ENCODE data around the gene FSTL1. TPM values are rescaled to one million over a fixed set of nuclear protein-coding genes. Genes with fewer than 3 reads are reported as not detected.
A peak's percentile ranks its signal among the peaks of the same experiment; 100 is the strongest.

Gene FSTL1
- total RNA-seq, 3 donors from 2014 or later (not counting 1 experiment from before 2014, with no cell fraction given): 1.1 to 1.9 (median 1.4) TPM

DNA sequence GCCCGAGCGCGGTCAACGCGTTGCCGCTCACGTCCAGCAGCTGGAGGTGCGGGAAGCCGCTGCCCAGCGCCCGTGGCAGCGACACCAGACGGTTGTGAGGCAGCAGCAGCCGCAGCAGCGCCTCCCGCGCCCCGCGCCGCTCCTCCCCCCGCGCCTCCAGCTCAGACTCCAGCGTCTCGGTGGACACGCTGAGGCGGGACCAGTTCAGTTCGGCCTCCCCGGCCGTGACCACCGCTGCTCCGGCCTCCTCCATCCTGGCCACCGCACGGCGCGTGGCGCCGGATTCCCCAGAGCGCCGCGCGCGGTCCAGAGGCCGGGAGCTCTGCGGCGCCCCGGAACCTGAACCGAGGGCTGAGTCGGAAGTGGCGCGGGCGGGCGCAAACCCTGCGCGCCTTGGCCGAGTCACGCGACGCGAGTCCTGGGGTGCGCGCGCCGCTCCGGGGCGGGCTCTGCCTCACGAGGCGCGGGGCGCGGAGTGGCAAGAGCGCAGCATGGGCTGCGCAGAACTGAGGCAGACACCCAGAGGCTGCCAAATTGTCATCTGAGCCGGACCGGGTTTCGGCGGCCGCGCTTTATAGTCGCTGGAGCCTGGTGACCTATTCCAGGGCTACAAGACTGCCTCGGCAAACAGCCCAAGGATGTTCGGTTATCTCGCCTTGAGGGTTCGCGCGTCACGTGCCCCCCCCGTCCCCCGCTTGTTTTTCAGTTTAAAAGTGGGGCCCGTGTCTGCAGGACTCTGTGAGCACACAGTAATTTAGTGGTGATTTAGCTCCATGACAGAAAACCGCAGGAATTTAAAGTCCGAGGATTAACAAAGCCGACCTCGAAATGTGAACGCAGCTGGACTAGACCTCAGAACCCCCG, 101.6 kb downstream of the FSTL1 start, which contains the start of gene LRRC58:
LRRC58 (minus strand) TSS at position 364 of the 864 bp plus-strand sequence; CDS start at position 253, 111 bp downstream.
- peaks cover 6 to 21% of the 10 kb centered on the region in 2 donors for H3K27me3 Mint-ChIP-seq (ENCODE audit: low read depth in 2 of 2)
- H3K36me3 ChIP-seq (ENCODE audit: control insufficient read depth, insufficient read depth, low read length): no peaks in the 10 kb centered on the region
- peak; percentile 90 to 95 for DNase-seq
- TF ChIP-seq, protein P1, sequence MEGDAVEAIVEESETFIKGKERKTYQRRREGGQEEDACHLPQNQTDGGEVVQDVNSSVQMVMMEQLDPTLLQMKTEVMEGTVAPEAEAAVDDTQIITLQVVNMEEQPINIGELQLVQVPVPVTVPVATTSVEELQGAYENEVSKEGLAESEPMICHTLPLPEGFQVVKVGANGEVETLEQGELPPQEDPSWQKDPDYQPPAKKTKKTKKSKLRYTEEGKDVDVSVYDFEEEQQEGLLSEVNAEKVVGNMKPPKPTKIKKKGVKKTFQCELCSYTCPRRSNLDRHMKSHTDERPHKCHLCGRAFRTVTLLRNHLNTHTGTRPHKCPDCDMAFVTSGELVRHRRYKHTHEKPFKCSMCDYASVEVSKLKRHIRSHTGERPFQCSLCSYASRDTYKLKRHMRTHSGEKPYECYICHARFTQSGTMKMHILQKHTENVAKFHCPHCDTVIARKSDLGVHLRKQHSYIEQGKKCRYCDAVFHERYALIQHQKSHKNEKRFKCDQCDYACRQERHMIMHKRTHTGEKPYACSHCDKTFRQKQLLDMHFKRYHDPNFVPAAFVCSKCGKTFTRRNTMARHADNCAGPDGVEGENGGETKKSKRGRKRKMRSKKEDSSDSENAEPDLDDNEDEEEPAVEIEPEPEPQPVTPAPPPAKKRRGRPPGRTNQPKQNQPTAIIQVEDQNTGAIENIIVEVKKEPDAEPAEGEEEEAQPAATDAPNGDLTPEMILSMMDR (IDR thresholded peaks at IDR 0.05): no peak
- H3K4me1 Mint-ChIP-seq: peaks cover 42 to 45% of the 10 kb centered on the region in 2 donors
- peak within 1 kb of the TSS; percentile 97 for H3K4me3 ChIP-seq (ENCODE audit: low read length)
- peak within 1 kb of the TSS; percentile 91 for H3K4me3 Mint-ChIP-seq
- no peaks in the 10 kb centered on the region for H3K36me3 Mint-ChIP-seq
- peak; percentile 93 to 97 (median 94) for ATAC-seq
- under 1% methylated on average over 95 of the region's 95 CpGs for WGBS (ENCODE audit: insufficient coverage)
- intact Hi-C loops (cut with micrococcal nuclease): loop anchor here (5.0 to 10.0 kb wide), 2 partner anchors 208 to 254 kb away; partner anchors contain the start of gene GSK3B
- H3K27ac Mint-ChIP-seq: peak within 1 kb of the TSS; percentile 80 to 87
- H3K27me3 ChIP-seq (ENCODE audit: control insufficient read depth, insufficient read depth, low read length): no peaks in the 10 kb centered on the region
- H3K4me1 ChIP-seq (ENCODE audit: control insufficient read depth, insufficient read depth, low read length): peaks cover 13% of the 10 kb centered on the region
- H3K9me3 Mint-ChIP-seq: no peaks in the 10 kb centered on the region
- H3K27ac ChIP-seq (ENCODE audit: low read length): peak within 1 kb of the TSS; percentile 75
- no peaks in the 10 kb centered on the region for H3K9me3 ChIP-seq (ENCODE audit: control insufficient read depth, insufficient read depth, low read length)

DNA sequence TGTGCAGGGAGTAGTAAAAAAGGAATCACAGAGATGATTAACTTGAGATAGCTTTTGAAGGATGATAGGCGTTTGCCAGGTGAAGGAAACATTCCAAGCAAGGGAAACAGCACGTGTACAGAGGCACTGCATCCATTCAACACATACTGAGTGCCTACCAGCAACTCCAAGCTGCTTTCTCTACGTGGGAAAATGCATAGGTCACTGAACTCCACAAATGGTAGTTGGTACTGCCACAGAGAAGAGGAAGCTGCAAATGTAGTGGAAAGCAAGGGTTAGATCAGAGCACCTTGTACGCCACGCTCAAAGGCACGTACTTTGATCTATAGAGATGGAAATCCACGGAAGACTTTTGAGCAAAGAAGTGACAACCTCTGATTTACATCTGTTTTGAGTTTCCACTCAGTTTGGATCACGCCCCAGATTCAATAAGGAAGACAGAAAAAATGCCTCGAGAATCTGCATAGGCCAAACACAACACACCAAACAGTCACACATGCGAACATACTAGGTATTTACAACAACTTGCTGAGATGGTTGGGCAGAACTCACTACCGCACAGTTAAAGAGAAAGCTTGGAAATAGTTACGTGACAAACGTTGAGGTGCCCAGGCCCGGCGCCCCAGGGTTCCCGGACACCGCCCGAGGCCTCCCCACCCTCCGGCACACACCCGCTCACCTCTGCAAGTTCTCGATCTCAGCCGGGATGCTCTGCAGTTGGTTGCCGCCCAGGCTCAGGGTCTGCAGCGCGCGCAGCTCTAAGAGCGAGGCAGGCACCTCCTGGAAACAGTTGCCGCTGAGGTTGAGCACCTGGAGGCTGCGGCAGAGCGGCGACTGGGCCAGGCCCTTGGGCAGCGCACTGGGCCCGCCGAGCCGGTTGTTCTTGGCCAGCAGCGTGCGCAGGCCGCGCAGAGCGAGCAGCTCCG, 102.5 kb downstream of the FSTL1 start:
- Histone ChIP-seq H3K36me3 (ENCODE audit: control insufficient read depth, insufficient read depth, low read length) (no peaks in the 10 kb centered on the region), H3K9me3 (ENCODE audit: control insufficient read depth, insufficient read depth, low read length) (no peaks in the 10 kb centered on the region), H3K27ac (ENCODE audit: low read length) (peak overlapping the region; percentile 64), H3K27me3 (ENCODE audit: control insufficient read depth, insufficient read depth, low read length) (no peaks in the 10 kb centered on the region), H3K4me3 (ENCODE audit: low read length) (peak overlapping the region; percentile 97), H3K4me1 (ENCODE audit: control insufficient read depth, insufficient read depth, low read length) (peaks cover 17% of the 10 kb centered on the region)
- ATAC-seq (peak; percentile 25 to 42 (median 39)), DNase-seq (peak in 1 of 2 donors; percentile 72)
- no peaks in the 10 kb centered on the region for H3K36me3 Mint-ChIP-seq
- H3K27ac Mint-ChIP-seq: peak overlapping the region; percentile 80 to 87
- intact Hi-C loops (cut with micrococcal nuclease): loop anchor here (5.0 to 10.0 kb wide), 2 partner anchors 209 to 254 kb away; partner anchors contain the start of gene GSK3B
- WGBS (ENCODE audit: insufficient coverage): 1% methylated on average over 41 of the region's 41 CpGs
- H3K27me3 Mint-ChIP-seq (ENCODE audit: low read depth in 2 of 2): peaks cover 2 to 13% of the 10 kb centered on the region in 2 donors
- H3K9me3 Mint-ChIP-seq: no peaks in the 10 kb centered on the region
- peak overlapping the region; percentile 91 for H3K4me3 Mint-ChIP-seq
- H3K4me1 Mint-ChIP-seq: peaks cover 51 to 54% of the 10 kb centered on the region in 2 donors
- TF ChIP-seq, protein P1 (IDR thresholded peaks at IDR 0.05): no peak

DNA sequence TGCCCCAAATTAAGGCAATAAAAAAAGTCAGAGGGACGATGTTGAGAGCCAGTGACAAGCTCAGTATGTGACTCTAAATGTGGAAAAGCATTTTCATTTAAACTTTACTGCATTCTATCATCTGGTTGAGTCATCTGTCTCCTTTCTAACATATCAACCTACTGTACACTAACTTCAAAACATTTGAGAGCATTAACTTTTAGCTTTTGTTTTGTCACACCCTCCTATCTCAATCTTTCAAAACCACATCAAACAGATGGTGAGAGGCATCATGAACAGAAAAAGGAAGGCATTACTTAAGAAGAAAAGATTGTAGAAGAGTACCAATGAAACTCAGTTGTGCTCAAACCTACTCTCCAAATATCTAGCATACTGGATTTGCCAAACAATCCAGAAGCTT, 106.4 kb downstream of the FSTL1 start:
- no peak for ATAC-seq

More for the DNA sequence above, 106.4 kb downstream of the FSTL1 start:
- Histone ChIP-seq H3K4me3 (ENCODE audit: low read length) (no peak overlapping the region), H3K27me3 (ENCODE audit: control insufficient read depth, insufficient read depth, low read length) (no peaks in the 10 kb centered on the region), H3K27ac (ENCODE audit: low read length) (peak overlapping the region; percentile 9), H3K36me3 (ENCODE audit: control insufficient read depth, insufficient read depth, low read length) (peaks cover 8% of the 10 kb centered on the region), H3K4me1 (ENCODE audit: control insufficient read depth, insufficient read depth, low read length) (peaks cover 12% of the 10 kb centered on the region), H3K9me3 (ENCODE audit: control insufficient read depth, insufficient read depth, low read length) (no peaks in the 10 kb centered on the region)
- Mint-ChIP-seq H3K4me1 (peaks cover 53 to 57% of the 10 kb centered on the region in 2 donors), H3K9me3 (no peaks in the 10 kb centered on the region), H3K4me3 (no peak overlapping the region), H3K27ac (peak overlapping the region; percentile 30 to 48), H3K36me3 (no peaks in the 10 kb centered on the region), H3K27me3 (ENCODE audit: low read depth in 2 of 2) (no peaks in the 10 kb centered on the region)
- DNase-seq: peak in 1 of 2 donors; percentile 65
- TF ChIP-seq, protein P1 (IDR thresholded peaks at IDR 0.05): no peak
- WGBS (ENCODE audit: insufficient coverage): 40% methylated on average over 1 of the region's 1 CpG
- intact Hi-C loops (cut with micrococcal nuclease): loop anchor here (10.0 kb wide), 1 partner anchor 250 kb away; the partner anchor contains the start of gene GSK3B

Other genes starting within 250 kb of the FSTL1 start
- gene GPR156, start 165.8 kb downstream of the FSTL1 start, total RNA-seq: under 1 TPM in 2 of 3 donors, not detected in 1; 0.18 to 0.75 TPM
- 10 to 100 TPM; 17.0 to 21.8 (median 18.2) TPM for gene LRRC58, start 101.6 kb downstream of the FSTL1 start, total RNA-seq
- 10 to 100 TPM; 59.5 to 86.9 (median 65.2) TPM for gene NDUFB4, start 145.3 kb upstream of the FSTL1 start, total RNA-seq
- gene HGD, start 231.2 kb upstream of the FSTL1 start, total RNA-seq: 1 to 10 TPM in 2 of 3 donors, under 1 TPM in 1; 0.80 to 4.0 (median 2.5) TPM

All from natural killer cell (primary cell).